Activated CD8-positive, alpha-beta T cell treated with anti-CD3 and anti-CD28 coated beads for 36 hours (primary cell): ENCODE data around the gene HLX. TPM values are rescaled to one million over a fixed set of nuclear protein-coding genes. Genes with fewer than 3 reads are reported as not detected.

ENCODE experiments used
- ATAC-seq: fragments of 200-7000 bp; cut with Tn5 transposase; one replicate; pipeline ENCODE4 v1.10.0; 2021; ENCODE audit warnings: mild to moderate bottlenecking, moderate library complexity
- CTCF ChIA-PET: fragments of 350-600 bp; sonication (Branson Sonifier 250); formaldehyde crosslinking; loops from one replicate; lab custom pipeline; 2021; ENCODE audit warnings: antibody characterized with exemption; lab: Charles Lee
- POLR2A ChIA-PET: fragments of 350-600 bp; sonication (Branson Sonifier 250); formaldehyde crosslinking; loops from one replicate; lab custom pipeline; 2021; ENCODE audit warnings: antibody characterized with exemption; lab: Charles Lee
- DNase-seq: peaks from one replicate; pipeline ENCODE4 v3.0.0-alpha.2; 2020
- H3K27ac Mint-ChIP-seq: one replicate; pipeline ENCODE4 v1.8.0; 2021; ENCODE audit warnings: mild to moderate bottlenecking, mixed read lengths
- H3K27me3 Mint-ChIP-seq: one replicate; pipeline ENCODE4 v1.8.0; 2021; ENCODE audit warnings: mixed read lengths
- H3K36me3 Mint-ChIP-seq: one replicate; pipeline ENCODE4 v1.8.0; 2021; ENCODE audit warnings: low read depth, mixed read lengths
- H3K4me1 Mint-ChIP-seq: one replicate; pipeline ENCODE4 v1.8.0; 2021; ENCODE audit warnings: low read depth, mixed read lengths
- H3K4me3 Mint-ChIP-seq: one replicate; pipeline ENCODE4 v1.8.0; 2021; ENCODE audit warnings: mild to moderate bottlenecking, moderate library complexity, mixed read lengths
- H3K9me3 Mint-ChIP-seq: one replicate; pipeline ENCODE4 v1.8.0; 2021; ENCODE audit warnings: mixed read lengths
- intact Hi-C: fragments of 100-400 bp; cut with micrococcal nuclease; formaldehyde crosslinking; loops from one replicate; pipeline ENCODE4 v1.10.0; 2022
- total RNA-seq, 2 experiments: library from RNA; stranded (reverse); gene quantifications; one replicate each; pipeline ENCODE4 v1.2.3, GENCODE V29; 2021
- TF ChIP-seq, protein P1 (sequence below): fragments of 200-600 bp; IDR thresholded peaks from one replicate; pipeline ENCODE4 v1.8.0; 2022; ENCODE audit warnings: antibody characterized with exemption, mild to moderate bottlenecking

The HLX gene
- not detected for total RNA-seq

DNA sequence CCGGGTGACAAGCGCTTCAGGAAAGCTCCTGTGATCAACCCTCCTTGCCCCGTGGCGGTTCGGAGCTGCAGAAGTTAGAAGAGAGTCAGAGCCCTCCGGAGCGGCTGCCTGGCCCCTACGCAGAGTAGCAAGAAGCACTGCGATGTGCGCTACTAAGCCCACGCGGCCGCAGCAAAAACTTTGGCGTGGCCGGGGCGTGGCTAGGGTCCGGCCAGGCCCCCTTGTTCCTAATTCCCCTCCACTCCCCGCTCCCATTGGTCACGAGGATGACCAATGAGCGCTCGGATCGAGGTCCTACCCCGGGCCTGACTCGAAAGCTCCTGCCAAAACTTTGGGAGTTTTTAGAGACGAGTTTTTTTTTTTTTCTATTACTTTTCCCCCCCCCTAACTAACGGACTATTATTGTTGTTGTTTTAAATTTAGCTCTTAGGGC, at the start of gene HLX:
HLX (plus strand) TSS at position 368 of the 433 bp plus-strand sequence. CDS start 415 bp downstream, outside the sequence.
- Mint-ChIP-seq H3K27me3 (peaks cover 80% of the 10 kb centered on the region), H3K9me3 (no peaks in the 10 kb centered on the region), H3K4me1 (peaks cover 31% of the 10 kb centered on the region), H3K27ac (no peak within 1 kb of the TSS), H3K4me3 (peak within 1 kb of the TSS; percentile 62), H3K36me3 (no peaks in the 10 kb centered on the region)
- ChIA-PET POLR2A (no interaction called here), CTCF (interaction anchor here (0.6 kb wide), 1 partner anchor 1269 kb away, joined by 3 read pairs; no protein-coding TSS in a partner anchor)
- intact Hi-C loops, result no loop called here
- TF ChIP-seq, protein P1, sequence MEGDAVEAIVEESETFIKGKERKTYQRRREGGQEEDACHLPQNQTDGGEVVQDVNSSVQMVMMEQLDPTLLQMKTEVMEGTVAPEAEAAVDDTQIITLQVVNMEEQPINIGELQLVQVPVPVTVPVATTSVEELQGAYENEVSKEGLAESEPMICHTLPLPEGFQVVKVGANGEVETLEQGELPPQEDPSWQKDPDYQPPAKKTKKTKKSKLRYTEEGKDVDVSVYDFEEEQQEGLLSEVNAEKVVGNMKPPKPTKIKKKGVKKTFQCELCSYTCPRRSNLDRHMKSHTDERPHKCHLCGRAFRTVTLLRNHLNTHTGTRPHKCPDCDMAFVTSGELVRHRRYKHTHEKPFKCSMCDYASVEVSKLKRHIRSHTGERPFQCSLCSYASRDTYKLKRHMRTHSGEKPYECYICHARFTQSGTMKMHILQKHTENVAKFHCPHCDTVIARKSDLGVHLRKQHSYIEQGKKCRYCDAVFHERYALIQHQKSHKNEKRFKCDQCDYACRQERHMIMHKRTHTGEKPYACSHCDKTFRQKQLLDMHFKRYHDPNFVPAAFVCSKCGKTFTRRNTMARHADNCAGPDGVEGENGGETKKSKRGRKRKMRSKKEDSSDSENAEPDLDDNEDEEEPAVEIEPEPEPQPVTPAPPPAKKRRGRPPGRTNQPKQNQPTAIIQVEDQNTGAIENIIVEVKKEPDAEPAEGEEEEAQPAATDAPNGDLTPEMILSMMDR, result no peak
- peak; percentile 69 for ATAC-seq
- peak; percentile 43 for DNase-seq

GRCh38 chr1:220833436-220833835, 45.8 kb upstream of the HLX start:
- intact Hi-C loops, result no loop called here
- Mint-ChIP-seq H3K4me3 (no peak overlapping the region), H3K4me1 (no peaks in the 10 kb centered on the region), H3K27ac (no peak overlapping the region), H3K27me3 (peaks cover 4% of the 10 kb centered on the region), H3K36me3 (no peaks in the 10 kb centered on the region), H3K9me3 (no peaks in the 10 kb centered on the region)
- CTCF ChIA-PET, result no interaction called here
- POLR2A ChIA-PET, result no interaction called here
- no peak for DNase-seq
- TF ChIP-seq, protein P1, result no peak
- no peak for ATAC-seq

DNA sequence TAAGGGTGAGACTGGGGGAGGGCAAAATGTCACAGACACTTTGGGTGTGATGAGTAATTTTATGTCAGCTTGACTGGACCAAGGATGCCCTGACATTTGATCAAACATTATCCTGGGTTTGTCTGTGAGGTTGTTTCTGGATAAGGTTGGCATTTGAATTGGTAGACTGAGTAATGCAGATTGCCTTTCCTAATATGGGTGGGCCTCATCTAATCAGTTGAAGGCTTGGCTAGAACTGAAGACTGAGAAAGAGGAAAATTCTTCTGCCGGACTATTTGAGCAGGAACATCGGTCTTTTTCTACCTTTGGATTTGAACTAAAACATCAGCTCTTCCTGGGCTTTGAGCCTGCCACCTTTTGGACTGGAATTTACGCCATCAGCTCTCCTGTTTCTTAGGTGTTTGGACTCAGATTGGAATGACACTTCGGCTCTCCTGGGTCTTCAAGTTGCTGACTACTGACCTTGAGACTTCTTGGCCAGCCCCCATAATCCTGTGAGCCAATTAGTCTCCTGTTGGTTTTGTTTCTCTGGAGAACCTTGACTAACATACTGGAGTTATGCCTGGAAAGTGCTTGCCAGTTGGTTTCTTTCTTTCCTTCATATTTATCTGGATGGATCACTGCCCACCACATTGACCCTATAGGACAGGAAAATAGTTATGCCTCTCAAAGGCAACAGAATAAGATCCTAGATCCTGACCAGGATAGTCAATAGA, 44.9 kb upstream of the HLX start:
- CTCF ChIA-PET, result no interaction called here
- ATAC-seq (no peak), DNase-seq (no peak)
- POLR2A ChIA-PET, result no interaction called here
- TF ChIP-seq, protein P1, result no peak
- H3K27me3 Mint-ChIP-seq, result peaks cover 4% of the 10 kb centered on the region
- H3K4me3 Mint-ChIP-seq, result no peak overlapping the region
- H3K27ac Mint-ChIP-seq, result no peak overlapping the region
- H3K36me3 Mint-ChIP-seq, result no peaks in the 10 kb centered on the region
- H3K9me3 Mint-ChIP-seq, result no peaks in the 10 kb centered on the region
- no peaks in the 10 kb centered on the region for H3K4me1 Mint-ChIP-seq
- intact Hi-C loops, result no loop called here

DNA sequence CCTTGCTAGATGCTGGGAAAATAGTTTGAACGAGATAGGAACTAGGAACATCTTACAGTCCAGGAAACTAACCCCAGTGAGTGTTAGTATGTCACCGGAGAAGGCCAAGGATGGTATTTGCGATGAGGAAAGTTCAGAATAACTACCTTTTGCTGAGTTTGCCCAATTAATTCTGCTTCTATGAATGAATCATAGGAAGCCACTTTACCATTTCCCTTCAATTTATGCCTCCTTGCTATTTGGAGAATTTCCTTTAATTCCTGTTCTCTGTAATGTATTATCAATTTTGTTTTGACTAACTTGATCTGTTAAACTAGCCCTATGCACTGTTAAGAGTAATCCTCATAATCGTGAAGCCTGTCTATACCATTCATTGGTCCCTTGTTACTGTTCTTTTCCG, 40.7 kb upstream of the HLX start:
- POLR2A ChIA-PET, result no interaction called here
- Mint-ChIP-seq H3K9me3 (no peaks in the 10 kb centered on the region), H3K4me1 (no peaks in the 10 kb centered on the region), H3K27me3 (peaks cover 5% of the 10 kb centered on the region), H3K36me3 (no peaks in the 10 kb centered on the region), H3K27ac (no peak overlapping the region), H3K4me3 (no peak overlapping the region)
- intact Hi-C loops, result no loop called here
- no peak for DNase-seq
- CTCF ChIA-PET, result no interaction called here
- TF ChIP-seq, protein P1, result no peak
- no peak for ATAC-seq

GRCh38 chr1:220839474-220839873, 39.8 kb upstream of the HLX start:
- ATAC-seq (no peak), DNase-seq (no peak)
- Mint-ChIP-seq H3K36me3 (no peaks in the 10 kb centered on the region), H3K4me3 (no peak overlapping the region), H3K9me3 (no peaks in the 10 kb centered on the region), H3K4me1 (no peaks in the 10 kb centered on the region), H3K27ac (no peak overlapping the region), H3K27me3 (peaks cover 3% of the 10 kb centered on the region)
- CTCF ChIA-PET, result no interaction called here
- POLR2A ChIA-PET, result no interaction called here
- intact Hi-C loops, result no loop called here
- TF ChIP-seq, protein P1, result no peak
